Hematopoietic multipotent progenitor cell (in vitro differentiated cells): ENCODE data around the gene CCDC187. TPM values are rescaled to one million over a fixed set of nuclear protein-coding genes. Genes with fewer than 3 reads are reported as not detected.

ENCODE experiments used
- total RNA-seq: library from RNA; depleted of rRNA; stranded (reverse); fragments of >200 nt; gene quantifications from one replicate; pipeline ENCODE4 v1.2.3, GENCODE V29; 2012

The CCDC187 gene
- total RNA-seq, 1 donor: 0.81 TPM

Other genes with a start within 250 kb of the CCDC187 start
- 11.8 TPM for gene NACC2, start 208.8 kb downstream of the CCDC187 start, total RNA-seq
- gene TMEM250, start 185.2 kb downstream of the CCDC187 start, total RNA-seq: 53.3 TPM
- 0.27 TPM for gene LHX3, start 99.0 kb downstream of the CCDC187 start, total RNA-seq
- gene QSOX2, start 58.3 kb downstream of the CCDC187 start, total RNA-seq: 11.0 TPM
- 85.6 TPM for gene GPSM1, start 23.4 kb upstream of the CCDC187 start, total RNA-seq
- gene DNLZ, start 59.6 kb upstream of the CCDC187 start, total RNA-seq: 18.3 TPM
- 23.4 TPM for gene CARD9, start 69.6 kb upstream of the CCDC187 start, total RNA-seq
- 8.1 TPM for gene SNAPC4, start 96.1 kb upstream of the CCDC187 start, total RNA-seq
- gene ENTR1, start 106.5 kb upstream of the CCDC187 start, total RNA-seq: 28.0 TPM
- gene PMPCA, start 106.6 kb upstream of the CCDC187 start, total RNA-seq: 50.4 TPM
- 11.3 TPM for gene INPP5E, start 135.8 kb upstream of the CCDC187 start, total RNA-seq
- 39.9 TPM for gene SEC16A, start 178.9 kb upstream of the CCDC187 start, total RNA-seq
- 190 TPM for gene NOTCH1, start 242.0 kb upstream of the CCDC187 start, total RNA-seq